ENCODE data around the gene RAB11FIP3. TPM values are rescaled to one million over a fixed set of nuclear protein-coding genes. Genes with fewer than 3 reads are reported as not detected.

RAB11FIP3 gene
- total RNA-seq, 4 donors from 2014 or later: 20.7 to 62.5 (median 29.1) TPM

Other genes with a start within 250 kb of the RAB11FIP3 start
- gene HBA1, start 249.0 kb upstream of the RAB11FIP3 start, total RNA-seq: 100 to 1,000 TPM in 2 of 4 donors, 10 to 100 TPM in 2; 10.5 to 265 (median 77.7) TPM
- gene HBQ1, start 245.2 kb upstream of the RAB11FIP3 start, total RNA-seq: not detected
- 100 to 1,000 TPM in 1 of 4 donors, 10 to 100 TPM in 3; 47.6 to 206 (median 59.5) TPM for gene LUC7L, start 196.2 kb upstream of the RAB11FIP3 start, total RNA-seq
- 100 to 1,000 TPM; 108 to 124 (median 121) TPM for gene FAM234A, start 190.8 kb upstream of the RAB11FIP3 start, total RNA-seq
- 1 to 10 TPM in 1 of 4 donors, under 1 TPM in 3; 0.30 to 1.5 (median 0.59) TPM for gene RGS11, start 149.7 kb upstream of the RAB11FIP3 start, total RNA-seq
- not detected for gene ARHGDIG, start 145.1 kb upstream of the RAB11FIP3 start, total RNA-seq
- gene PDIA2, start 142.5 kb upstream of the RAB11FIP3 start, total RNA-seq: not detected
- gene AXIN1, start 72.9 kb upstream of the RAB11FIP3 start, total RNA-seq: 10 to 100 TPM; 34.3 to 38.4 (median 37.2) TPM
- gene MRPL28, start 55.1 kb upstream of the RAB11FIP3 start, total RNA-seq: 10 to 100 TPM; 40.9 to 66.7 (median 52.7) TPM
- 10 to 100 TPM; 12.6 to 19.3 (median 15.5) TPM for gene PGAP6, start 43.7 kb upstream of the RAB11FIP3 start, total RNA-seq
- gene NME4, start 28.4 kb upstream of the RAB11FIP3 start, total RNA-seq: 10 to 100 TPM; 25.3 to 29.9 (median 27.7) TPM
- gene DECR2, start 23.8 kb upstream of the RAB11FIP3 start, total RNA-seq: 10 to 100 TPM in 3 of 4 donors, 1 to 10 TPM in 1; 9.1 to 23.4 (median 12.3) TPM
- 10 to 100 TPM; 59.9 to 86.4 (median 75.2) TPM for gene CAPN15, start 102.1 kb downstream of the RAB11FIP3 start, total RNA-seq
- not detected for gene PRR35, start 134.7 kb downstream of the RAB11FIP3 start, total RNA-seq
- under 1 TPM; 0.29 to 0.79 (median 0.35) TPM for gene NHLRC4, start 141.4 kb downstream of the RAB11FIP3 start, total RNA-seq
- 10 to 100 TPM; 36.9 to 54.6 (median 44.1) TPM for gene PIGQ, start 144.3 kb downstream of the RAB11FIP3 start, total RNA-seq
- 100 to 1,000 TPM in 3 of 4 donors, 10 to 100 TPM in 1; 77.8 to 116 (median 110) TPM for gene RAB40C, start 164.4 kb downstream of the RAB11FIP3 start, total RNA-seq
- 10 to 100 TPM in 1 of 4 donors, 1 to 10 TPM in 3; 1.2 to 12.6 (median 4.6) TPM for gene WFIKKN1, start 205.3 kb downstream of the RAB11FIP3 start, total RNA-seq
- 100 to 1,000 TPM in 1 of 4 donors, 10 to 100 TPM in 3; 72.2 to 138 (median 84.7) TPM for gene METTL26, start 210.7 kb downstream of the RAB11FIP3 start, total RNA-seq
- gene MCRIP2, start 216.2 kb downstream of the RAB11FIP3 start, total RNA-seq: 10 to 100 TPM; 10.3 to 29.8 (median 24.2) TPM
- gene WDR90, start 223.7 kb downstream of the RAB11FIP3 start, total RNA-seq: 10 to 100 TPM; 18.3 to 63.0 (median 32.2) TPM
- gene RHOT2, start 242.5 kb downstream of the RAB11FIP3 start, total RNA-seq: 100 to 1,000 TPM in 2 of 4 donors, 10 to 100 TPM in 2; 66.9 to 156 (median 96.8) TPM